ENCODE measurements around the gene PNRC2. TPM values are rescaled to one million over a fixed set of nuclear protein-coding genes. Genes with fewer than 3 reads are reported as not detected.

PNRC2 gene
- total and polyA plus RNA-seq, 5 donors, result 74.6 to 104 (median 83.3) TPM

GRCh38 chr1:23922321-23922943, 37.2 kb upstream of the PNRC2 start:
- ATAC-seq (no peak), DNase-seq (no peak)
- intact Hi-C loops (cut with DNase I), result no loop called here
- Histone ChIP-seq H3K9me3 (ENCODE audit: control insufficient read depth, low read length) (no peaks in the 10 kb centered on the region), H3K4me1 (ENCODE audit: control insufficient read depth, insufficient read depth, low read length) (no peaks in the 10 kb centered on the region), H3K4me3 (ENCODE audit: low read length) (no peak overlapping the region), H3K27me3 (ENCODE audit: control insufficient read depth, insufficient read depth) (no peaks in the 10 kb centered on the region), H3K27ac (ENCODE audit: low read length) (no peak overlapping the region)
- 58% methylated on average over 8 of the region's 8 CpGs for WGBS

GRCh38 chr1:23923592-23924499, 35.8 kb upstream of the PNRC2 start:
- no peak overlapping the region for H3K4me3 ChIP-seq (ENCODE audit: low read length)
- H3K27me3 ChIP-seq (ENCODE audit: control insufficient read depth, insufficient read depth), result no peaks in the 10 kb centered on the region
- peak; percentile 11 to 25 for ATAC-seq
- DNase-seq, result peak; percentile 43 to 79 (median 63)
- intact Hi-C loops (cut with DNase I), result no loop called here
- H3K27ac ChIP-seq (ENCODE audit: low read length), result no peak overlapping the region
- 23% methylated on average over 8 of the region's 8 CpGs for WGBS
- H3K4me1 ChIP-seq (ENCODE audit: control insufficient read depth, insufficient read depth, low read length), result no peaks in the 10 kb centered on the region
- H3K9me3 ChIP-seq (ENCODE audit: control insufficient read depth, low read length), result no peaks in the 10 kb centered on the region

GRCh38 chr1:23924601-23925000, 35.0 kb upstream of the PNRC2 start:
- ATAC-seq, result no peak
- intact Hi-C loops (cut with DNase I), result no loop called here
- no peaks in the 10 kb centered on the region for H3K27me3 ChIP-seq (ENCODE audit: control insufficient read depth, insufficient read depth)

GRCh38 chr1:23925279-23925678, 34.3 kb upstream of the PNRC2 start:
- Histone ChIP-seq H3K4me3 (ENCODE audit: low read length) (no peak overlapping the region), H3K27ac (ENCODE audit: low read length) (no peak overlapping the region), H3K27me3 (ENCODE audit: control insufficient read depth, insufficient read depth) (no peaks in the 10 kb centered on the region), H3K4me1 (ENCODE audit: control insufficient read depth, insufficient read depth, low read length) (no peaks in the 10 kb centered on the region), H3K9me3 (ENCODE audit: control insufficient read depth, low read length) (no peaks in the 10 kb centered on the region)
- intact Hi-C loops (cut with DNase I), result no loop called here
- 90% methylated on average over 3 of the region's 3 CpGs for WGBS
- DNase-seq (no peak), ATAC-seq (no peak)

More at GRCh38 chr1:23924601-23925000, 35.0 kb upstream of the PNRC2 start:
- 93% methylated on average over 11 of the region's 11 CpGs for WGBS
- no peak overlapping the region for H3K27ac ChIP-seq (ENCODE audit: low read length)
- no peaks in the 10 kb centered on the region for H3K4me1 ChIP-seq (ENCODE audit: control insufficient read depth, insufficient read depth, low read length)
- no peak overlapping the region for H3K4me3 ChIP-seq (ENCODE audit: low read length)
- no peaks in the 10 kb centered on the region for H3K9me3 ChIP-seq (ENCODE audit: control insufficient read depth, low read length)
- no peak for DNase-seq

- Histone ChIP-seq H3K27ac (ENCODE audit: low read length) (no peak overlapping the region), H3K27me3 (ENCODE audit: control insufficient read depth, insufficient read depth) (no peaks in the 10 kb centered on the region), H3K4me1 (ENCODE audit: control insufficient read depth, insufficient read depth, low read length) (no peaks in the 10 kb centered on the region), H3K4me3 (ENCODE audit: low read length) (no peak overlapping the region), H3K9me3 (ENCODE audit: control insufficient read depth, low read length) (no peaks in the 10 kb centered on the region)
- DNase-seq (no peak), ATAC-seq (no peak)
- 68% methylated on average over 1 of the region's 1 CpG for WGBS
- intact Hi-C loops (cut with DNase I), result no loop called here
Observed at GRCh38 chr1:23927097-23927496, 32.5 kb upstream of the PNRC2 start.

GRCh38 chr1:23928789-23929188, 30.8 kb upstream of the PNRC2 start:
- no peaks in the 10 kb centered on the region for H3K9me3 ChIP-seq (ENCODE audit: control insufficient read depth, low read length)
- ATAC-seq, result no peak
- H3K4me3 ChIP-seq (ENCODE audit: low read length), result no peak overlapping the region
- 70% methylated on average over 4 of the region's 4 CpGs for WGBS
- H3K27ac ChIP-seq (ENCODE audit: low read length), result no peak overlapping the region
- DNase-seq, result no peak
- H3K4me1 ChIP-seq (ENCODE audit: control insufficient read depth, insufficient read depth, low read length), result no peaks in the 10 kb centered on the region
- H3K27me3 ChIP-seq (ENCODE audit: control insufficient read depth, insufficient read depth), result no peaks in the 10 kb centered on the region
- intact Hi-C loops (cut with DNase I), result no loop called here

- ATAC-seq, result no peak
Observed at GRCh38 chr1:23930270-23930669, 29.4 kb upstream of the PNRC2 start.

GRCh38 chr1:23930861-23931490, 28.7 kb upstream of the PNRC2 start:
- Histone ChIP-seq H3K9me3 (ENCODE audit: control insufficient read depth, low read length) (no peaks in the 10 kb centered on the region), H3K27ac (ENCODE audit: low read length) (no peak overlapping the region), H3K4me3 (ENCODE audit: low read length) (no peak overlapping the region), H3K4me1 (ENCODE audit: control insufficient read depth, insufficient read depth, low read length) (no peaks in the 10 kb centered on the region), H3K27me3 (ENCODE audit: control insufficient read depth, insufficient read depth) (no peaks in the 10 kb centered on the region)
- no peak for ATAC-seq
- intact Hi-C loops (cut with DNase I), result no loop called here
- 49% methylated on average over 11 of the region's 11 CpGs for WGBS
- no peak for DNase-seq

More at GRCh38 chr1:23930270-23930669, 29.4 kb upstream of the PNRC2 start:
- DNase-seq, result no peak
- Histone ChIP-seq H3K4me1 (ENCODE audit: control insufficient read depth, insufficient read depth, low read length) (no peaks in the 10 kb centered on the region), H3K4me3 (ENCODE audit: low read length) (no peak overlapping the region), H3K9me3 (ENCODE audit: control insufficient read depth, low read length) (no peaks in the 10 kb centered on the region), H3K27ac (ENCODE audit: low read length) (no peak overlapping the region), H3K27me3 (ENCODE audit: control insufficient read depth, insufficient read depth) (no peaks in the 10 kb centered on the region)
- WGBS, result 84% methylated on average over 5 of the region's 5 CpGs
- intact Hi-C loops (cut with DNase I), result no loop called here

- ATAC-seq, result no peak
- Histone ChIP-seq H3K27ac (ENCODE audit: low read length) (no peak overlapping the region), H3K4me1 (ENCODE audit: control insufficient read depth, insufficient read depth, low read length) (no peaks in the 10 kb centered on the region), H3K4me3 (ENCODE audit: low read length) (no peak overlapping the region), H3K27me3 (ENCODE audit: control insufficient read depth, insufficient read depth) (no peaks in the 10 kb centered on the region), H3K9me3 (ENCODE audit: control insufficient read depth, low read length) (no peaks in the 10 kb centered on the region)
- DNase-seq, result no peak
- WGBS, result 77% methylated on average over 1 of the region's 1 CpG
- intact Hi-C loops (cut with DNase I), result no loop called here
Observed at GRCh38 chr1:23931491-23931880, 28.1 kb upstream of the PNRC2 start.

- H3K9me3 ChIP-seq (ENCODE audit: control insufficient read depth, low read length), result no peaks in the 10 kb centered on the region
- no peaks in the 10 kb centered on the region for H3K4me1 ChIP-seq (ENCODE audit: control insufficient read depth, insufficient read depth, low read length)
- 48% methylated on average over 6 of the region's 6 CpGs for WGBS
- H3K4me3 ChIP-seq (ENCODE audit: low read length), result no peak overlapping the region
- intact Hi-C loops (cut with DNase I), result no loop called here
- DNase-seq (no peak), ATAC-seq (no peak)
- H3K27me3 ChIP-seq (ENCODE audit: control insufficient read depth, insufficient read depth), result no peaks in the 10 kb centered on the region
- no peak overlapping the region for H3K27ac ChIP-seq (ENCODE audit: low read length)
Observed at GRCh38 chr1:23936481-23937176, 23.0 kb upstream of the PNRC2 start.

- H3K27me3 ChIP-seq (ENCODE audit: control insufficient read depth, insufficient read depth), result no peaks in the 10 kb centered on the region
- intact Hi-C loops (cut with DNase I), result no loop called here
Observed at GRCh38 chr1:23947366-23947765, 12.3 kb upstream of the PNRC2 start.

More at GRCh38 chr1:23947366-23947765, 12.3 kb upstream of the PNRC2 start:
- no peak overlapping the region for H3K4me3 ChIP-seq (ENCODE audit: low read length)
- H3K27ac ChIP-seq (ENCODE audit: low read length), result no peak overlapping the region
- H3K9me3 ChIP-seq (ENCODE audit: control insufficient read depth, low read length), result no peaks in the 10 kb centered on the region
- no peak for DNase-seq
- ATAC-seq, result no peak
- no peaks in the 10 kb centered on the region for H3K4me1 ChIP-seq (ENCODE audit: control insufficient read depth, insufficient read depth, low read length)

Measured in right cardiac atrium (tissue), 5 donors.